GM10248 (cell line): Measurements from ENCODE around the gene ATP1A4.

Experiments
- CTCF ChIA-PET: fragments of 300-600 bp; sonication (Branson Sonifier 250); formaldehyde crosslinking; extraction: SDS; loops from one replicate; lab custom pipeline; 2021; ENCODE audit warnings: antibody characterized with exemption; lab: Yijun Ruan, JAX
- POLR2A ChIA-PET: fragments of 350-650 bp; sonication (Branson Sonifier 250); formaldehyde crosslinking; extraction: SDS; loops from one replicate; lab custom pipeline; 2020; ENCODE audit warnings: antibody characterized with exemption; lab: Yijun Ruan, JAX
- DNase-seq: peaks from one replicate; pipeline ENCODE4 v3.0.0; 2012; ENCODE audit errors: extremely low spot score
- TF ChIP-seq, protein P1 (sequence below): IDR thresholded peaks from 2 replicates; pipeline ENCODE4 v1.5.1; 2012; ENCODE audit warnings: mild to moderate bottlenecking, low read depth; ENCODE audit errors: extremely low read depth, missing control alignments, control extremely low read depth

The ATP1A4 gene

DNA sequence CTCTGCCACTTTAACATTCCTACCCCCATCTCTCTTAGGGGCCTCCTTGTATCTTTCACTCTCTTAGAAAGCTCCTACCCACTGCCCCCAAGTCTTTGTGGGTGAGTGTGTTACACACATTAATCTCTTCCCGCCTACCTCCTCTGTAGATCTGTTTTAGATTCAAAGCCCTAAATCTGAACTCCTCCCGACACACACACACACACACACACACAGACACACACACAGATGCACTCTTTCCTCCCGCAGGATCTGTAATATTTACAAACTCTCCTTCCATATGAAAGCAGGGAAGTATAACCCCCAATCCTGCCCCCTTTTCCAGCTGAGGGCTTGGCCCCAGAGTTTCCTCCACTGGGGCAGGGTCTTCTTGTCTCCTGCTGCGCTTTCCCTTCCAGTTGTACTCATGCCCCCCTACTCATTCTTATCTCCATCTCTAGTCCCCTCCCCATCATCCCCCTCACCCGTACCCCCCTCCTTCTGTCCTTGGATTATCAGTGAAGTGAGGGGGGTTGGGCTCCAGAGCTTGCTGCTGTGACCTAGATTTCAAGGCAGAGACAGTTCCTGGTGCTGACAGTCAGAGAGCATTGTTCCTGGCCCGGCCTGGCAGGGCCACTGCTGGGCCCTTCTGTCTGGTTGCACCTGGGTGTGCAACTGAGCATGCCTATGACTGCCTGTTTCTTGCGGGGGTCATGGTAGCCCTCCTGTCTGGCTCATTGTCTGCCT, 58.1 kb downstream of the ATP1A4 start:
- no peak for DNase-seq
- TF ChIP-seq, protein P1, sequence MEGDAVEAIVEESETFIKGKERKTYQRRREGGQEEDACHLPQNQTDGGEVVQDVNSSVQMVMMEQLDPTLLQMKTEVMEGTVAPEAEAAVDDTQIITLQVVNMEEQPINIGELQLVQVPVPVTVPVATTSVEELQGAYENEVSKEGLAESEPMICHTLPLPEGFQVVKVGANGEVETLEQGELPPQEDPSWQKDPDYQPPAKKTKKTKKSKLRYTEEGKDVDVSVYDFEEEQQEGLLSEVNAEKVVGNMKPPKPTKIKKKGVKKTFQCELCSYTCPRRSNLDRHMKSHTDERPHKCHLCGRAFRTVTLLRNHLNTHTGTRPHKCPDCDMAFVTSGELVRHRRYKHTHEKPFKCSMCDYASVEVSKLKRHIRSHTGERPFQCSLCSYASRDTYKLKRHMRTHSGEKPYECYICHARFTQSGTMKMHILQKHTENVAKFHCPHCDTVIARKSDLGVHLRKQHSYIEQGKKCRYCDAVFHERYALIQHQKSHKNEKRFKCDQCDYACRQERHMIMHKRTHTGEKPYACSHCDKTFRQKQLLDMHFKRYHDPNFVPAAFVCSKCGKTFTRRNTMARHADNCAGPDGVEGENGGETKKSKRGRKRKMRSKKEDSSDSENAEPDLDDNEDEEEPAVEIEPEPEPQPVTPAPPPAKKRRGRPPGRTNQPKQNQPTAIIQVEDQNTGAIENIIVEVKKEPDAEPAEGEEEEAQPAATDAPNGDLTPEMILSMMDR = no peak
- POLR2A ChIA-PET = no interaction called here
- CTCF ChIA-PET = interaction anchor here (0.7 to 12.2 kb wide), 6 partner anchors 10 to 109 kb away, joined by 3 to 134 read pairs (median 8); partner anchors contain the start of gene CASQ1

DNA sequence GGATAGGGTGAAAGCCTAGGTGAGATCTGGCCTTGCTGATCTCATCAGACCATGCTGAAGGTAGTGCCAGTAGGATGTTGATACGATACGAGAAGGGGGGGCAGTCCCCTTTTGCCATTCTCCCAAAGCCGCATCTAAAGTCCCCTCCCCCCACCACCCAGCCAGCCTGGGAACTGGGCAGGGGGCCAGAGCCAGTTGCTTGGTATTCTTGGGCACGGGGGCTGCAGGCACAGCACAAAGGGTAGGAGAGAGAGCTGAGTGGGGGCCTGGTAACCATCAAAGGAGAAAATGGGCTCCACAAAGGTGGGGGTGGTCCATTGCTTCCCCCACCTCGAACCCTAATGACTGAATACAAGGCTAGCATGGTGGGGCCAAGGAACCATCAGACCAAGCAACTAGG, 59.2 kb downstream of the ATP1A4 start:
- POLR2A ChIA-PET = no interaction called here
- TF ChIP-seq, protein P1 = no peak
- CTCF ChIA-PET = interaction anchor here (1.0 to 12.2 kb wide), 6 partner anchors 9 to 164 kb away, joined by 3 to 134 read pairs (median 5); partner anchors contain the start of gene CASQ1
- no peak for DNase-seq

DNA sequence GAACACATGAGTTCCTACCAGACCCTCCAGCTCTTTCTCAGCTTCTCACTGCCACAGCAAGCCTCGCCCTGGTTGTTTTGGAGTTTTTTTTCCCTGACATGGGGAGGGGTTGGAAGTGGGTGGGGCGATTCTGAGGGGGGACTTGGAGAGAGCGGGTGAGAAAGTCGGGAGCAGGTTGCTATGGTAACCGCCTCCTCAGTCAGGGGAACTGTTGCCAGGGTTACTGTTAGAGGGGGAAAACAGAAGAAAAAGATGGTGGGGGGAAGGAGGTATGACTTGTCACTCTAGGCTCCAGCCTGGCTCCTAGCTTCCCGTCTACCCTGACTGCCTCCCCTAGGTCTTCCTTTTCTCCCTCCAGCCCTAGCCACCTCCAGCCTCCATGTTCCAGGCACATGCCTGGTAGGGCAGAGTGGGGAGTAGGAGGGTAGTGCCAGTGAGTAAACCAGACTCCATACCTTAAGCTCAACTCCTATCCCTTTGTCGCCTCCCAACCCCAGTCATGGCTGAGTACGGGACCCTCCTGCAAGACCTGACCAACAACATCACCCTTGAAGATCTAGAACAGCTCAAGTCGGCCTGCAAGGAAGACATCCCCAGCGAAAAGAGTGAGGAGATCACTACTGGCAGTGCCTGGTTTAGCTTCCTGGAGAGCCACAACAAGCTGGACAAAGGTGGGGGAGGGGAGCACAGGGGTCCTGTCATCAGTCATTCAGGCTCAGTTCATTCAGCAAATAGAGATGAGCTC, 59.8 kb downstream of the ATP1A4 start:
- TF ChIP-seq, protein P1 = no peak
- CTCF ChIA-PET = interaction anchor here (1.0 to 12.2 kb wide), 6 partner anchors 9 to 165 kb away, joined by 3 to 134 read pairs (median 5); partner anchors contain the start of gene CASQ1
- DNase-seq = no peak
- POLR2A ChIA-PET = no interaction called here

DNA sequence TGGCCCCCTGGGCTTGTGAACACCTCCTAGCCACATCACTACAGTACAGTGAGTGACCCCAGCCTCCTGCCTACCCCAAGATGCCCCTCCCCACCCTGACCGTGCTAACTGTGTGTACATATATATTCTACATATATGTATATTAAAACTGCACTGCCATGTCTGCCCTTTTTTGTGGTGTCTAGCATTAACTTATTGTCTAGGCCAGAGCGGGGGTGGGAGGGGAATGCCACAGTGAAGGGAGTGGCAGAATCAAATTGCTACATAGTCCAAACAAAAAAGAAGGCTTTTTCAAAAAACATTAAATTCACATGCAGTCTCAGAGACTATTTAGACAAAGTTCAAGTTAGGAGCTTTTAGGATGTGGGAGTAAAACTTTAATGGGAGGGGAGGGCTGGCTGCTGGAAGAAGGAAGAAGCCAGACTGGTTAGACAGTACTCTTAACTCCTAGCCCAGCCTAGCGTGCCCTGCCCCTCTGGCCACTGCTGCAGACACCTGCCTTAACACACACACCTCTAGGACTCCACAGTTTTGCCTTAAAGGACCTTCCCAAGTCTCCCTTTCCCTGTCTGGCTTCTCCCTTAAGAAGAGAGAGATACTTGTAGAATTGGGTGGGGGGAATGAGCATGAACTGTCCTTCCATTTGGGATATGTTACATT, 63.2 kb downstream of the ATP1A4 start:
- ChIA-PET POLR2A (no interaction called here), CTCF (interaction anchor here (1.4 kb wide), 1 partner anchor 9 kb away, joined by 3 read pairs; the partner anchor contains the start of gene PEA15)
- no peak for DNase-seq
- TF ChIP-seq, protein P1 = no peak

DNA sequence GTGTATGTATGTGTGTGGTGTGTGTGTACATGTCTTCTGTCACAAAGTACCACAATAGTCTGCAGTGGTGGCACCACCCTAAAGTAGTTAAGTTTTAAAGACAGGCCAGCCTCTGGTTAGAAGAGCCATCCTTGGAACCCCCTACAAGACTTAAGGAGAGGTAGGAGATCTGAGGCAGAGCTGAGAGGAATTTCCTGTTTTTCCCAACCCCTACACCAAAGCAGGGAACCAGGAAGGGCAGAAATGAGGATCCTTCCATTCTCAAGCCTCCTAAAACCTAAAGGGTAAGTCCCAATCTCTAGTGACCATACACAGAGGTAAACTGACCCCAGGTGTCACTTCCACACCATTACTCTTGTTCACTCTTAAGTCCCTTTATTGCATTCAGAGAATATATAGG, 64.9 kb downstream of the ATP1A4 start:
- TF ChIP-seq, protein P1 = no peak
- POLR2A ChIA-PET = no interaction called here
- CTCF ChIA-PET = interaction anchor here (1.3 kb wide), 1 partner anchor 25 kb away, joined by 3 read pairs; no protein-coding TSS in a partner anchor
- no peak for DNase-seq
